ENCODE data around the gene AGBL3.
"Not testable (repeated sequence)": the region's sequence is repeated elsewhere in the genome, so short reads cannot be mapped to it uniquely, and the experiment has no call there.

AGBL3 gene

GRCh38 chr7:135078051-135078450 is 91.7 kb downstream of the AGBL3 start:
- DNase-seq: no peak

GRCh38 chr7:135079068-135079467 is 92.8 kb downstream of the AGBL3 start:
- no peak for DNase-seq

GRCh38 chr7:135083005-135083404 is 96.7 kb downstream of the AGBL3 start:
- no peak for DNase-seq

GRCh38 chr7:135088566-135088965 is 102.3 kb downstream of the AGBL3 start:
- no peak for DNase-seq

- no peak for DNase-seq
Observed at GRCh38 chr7:135091717-135092116, 105.4 kb downstream of the AGBL3 start.

- DNase-seq: no peak
Observed at GRCh38 chr7:135094472-135095237, 108.3 kb downstream of the AGBL3 start.

GRCh38 chr7:135095450-135095849 is 109.1 kb downstream of the AGBL3 start:
- DNase-seq: no peak

GRCh38 chr7:135098391-135098790 is 112.1 kb downstream of the AGBL3 start:
- DNase-seq: no peak

GRCh38 chr7:135100856-135101255 is 114.5 kb downstream of the AGBL3 start:
- no peak for DNase-seq

GRCh38 chr7:135102372-135102771 is 116.1 kb downstream of the AGBL3 start:
- DNase-seq: no peak

GRCh38 chr7:135109562-135109961 is 123.3 kb downstream of the AGBL3 start:
- DNase-seq: no peak

GRCh38 chr7:135109976-135110375 is 123.7 kb downstream of the AGBL3 start:
- DNase-seq: no peak

GRCh38 chr7:135111379-135111778 is 125.1 kb downstream of the AGBL3 start:
- DNase-seq: no peak

GRCh38 chr7:135114622-135115021 is 128.3 kb downstream of the AGBL3 start:
- no peak for DNase-seq

- no peak for DNase-seq
Observed at GRCh38 chr7:135117096-135117495, 130.8 kb downstream of the AGBL3 start.

- DNase-seq: no peak
Observed at GRCh38 chr7:135121868-135122267, 135.6 kb downstream of the AGBL3 start.

GRCh38 chr7:135124631-135125030 is 138.3 kb downstream of the AGBL3 start:
- DNase-seq: not testable (repeated sequence)

- DNase-seq: no peak
Observed at GRCh38 chr7:135128931-135129330, 142.6 kb downstream of the AGBL3 start.

- DNase-seq: no peak
Observed at GRCh38 chr7:135129579-135129978, 143.3 kb downstream of the AGBL3 start.

GRCh38 chr7:135143885-135144668 is 157.8 kb downstream of the AGBL3 start:
- no peak for DNase-seq

- DNase-seq: no peak
Observed at GRCh38 chr7:135147341-135147898, 161.1 kb downstream of the AGBL3 start.

- no peak for DNase-seq
Observed at GRCh38 chr7:135147899-135148721, 161.8 kb downstream of the AGBL3 start, which contains the start of gene TMEM140. Gene TMEM140 (plus strand): TSS chr7:135148072. CDS start chr7:135164442, 16,370 bp downstream.

Measured in stimulated activated CD4-positive, alpha-beta T cell treated with anti-CD3 and anti-CD28 coated beads, Interleukin-12 subunit alpha, Interleukin-12 subunit beta, amount 100 ng/mL, for 4 hours (primary cell).